ENCODE measurements around the gene NMNAT2.
"Not testable (repeated sequence)": the region's sequence is repeated elsewhere in the genome, so short reads cannot be mapped to it uniquely, and the experiment has no call there.

NMNAT2 gene

DNA sequence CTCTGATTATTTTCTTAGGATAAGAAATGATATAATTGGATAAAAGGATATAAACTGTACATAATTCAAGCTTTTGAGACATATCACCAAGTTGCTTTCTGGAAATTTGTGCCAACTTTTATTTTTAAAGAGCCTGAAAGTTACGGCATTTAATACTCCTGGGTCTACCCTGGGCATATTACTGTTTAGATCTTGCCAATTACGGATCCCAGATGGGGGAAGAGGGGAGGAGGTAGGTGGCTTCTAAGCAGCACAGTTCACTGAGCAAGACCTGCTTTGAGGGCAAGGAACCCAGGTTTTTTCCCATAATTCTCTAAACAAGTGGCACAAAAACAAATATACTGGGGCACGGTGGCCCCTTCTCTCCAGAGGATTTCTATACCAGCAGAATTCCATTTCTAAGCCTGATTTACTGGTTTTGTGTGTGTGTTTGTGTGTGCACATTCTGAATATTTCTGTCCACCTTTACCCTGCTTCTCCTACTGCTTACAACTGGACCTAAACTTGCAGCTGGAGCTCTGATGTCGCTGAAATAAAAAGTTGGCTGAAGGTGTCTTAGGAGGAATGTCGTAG, 155.5 kb downstream of the NMNAT2 start:
- DNase-seq (ENCODE audit: low read depth in 3 of 3), result no peak

DNA sequence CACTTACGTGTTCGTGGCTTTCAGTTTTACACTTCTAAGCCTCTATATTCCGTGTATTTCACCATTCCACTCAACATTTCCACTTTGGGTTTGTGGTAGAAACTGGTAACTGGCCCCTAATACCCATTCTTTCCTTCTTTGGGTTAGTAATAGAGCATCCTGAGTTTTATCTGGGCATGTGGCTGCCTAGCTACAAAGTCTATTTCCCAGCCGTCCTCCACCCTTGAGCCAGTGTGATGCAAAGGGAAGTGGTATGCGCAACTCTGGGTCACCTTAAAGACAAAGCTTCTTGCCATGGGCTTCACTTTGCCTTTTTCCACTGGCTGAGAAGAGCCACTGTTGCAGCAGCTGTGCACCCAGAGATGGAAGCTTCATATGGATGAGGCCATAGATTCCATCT, 158.3 kb downstream of the NMNAT2 start:
- DNase-seq (ENCODE audit: low read depth in 3 of 3), result no peak

DNA sequence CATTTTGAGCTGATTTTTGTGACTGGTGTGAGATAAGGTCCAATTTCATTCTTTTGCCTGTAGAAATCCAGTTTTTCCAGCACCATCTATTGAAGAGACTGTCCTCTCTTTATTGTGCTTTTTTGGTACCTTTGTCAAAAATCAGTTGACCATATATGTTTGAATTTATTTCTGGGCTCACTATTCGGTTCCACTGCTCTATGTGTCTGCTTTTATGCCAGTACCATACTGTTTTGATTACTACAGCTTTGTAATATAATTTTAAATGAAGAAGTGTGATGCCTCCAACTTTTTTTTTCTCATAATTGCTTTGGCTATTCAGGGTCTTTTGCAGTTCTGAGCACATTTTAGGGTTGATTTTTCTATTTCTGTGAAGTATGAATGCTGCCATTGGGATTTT, 163.1 kb downstream of the NMNAT2 start:
- no peak for DNase-seq (ENCODE audit: low read depth in 3 of 3)

DNA sequence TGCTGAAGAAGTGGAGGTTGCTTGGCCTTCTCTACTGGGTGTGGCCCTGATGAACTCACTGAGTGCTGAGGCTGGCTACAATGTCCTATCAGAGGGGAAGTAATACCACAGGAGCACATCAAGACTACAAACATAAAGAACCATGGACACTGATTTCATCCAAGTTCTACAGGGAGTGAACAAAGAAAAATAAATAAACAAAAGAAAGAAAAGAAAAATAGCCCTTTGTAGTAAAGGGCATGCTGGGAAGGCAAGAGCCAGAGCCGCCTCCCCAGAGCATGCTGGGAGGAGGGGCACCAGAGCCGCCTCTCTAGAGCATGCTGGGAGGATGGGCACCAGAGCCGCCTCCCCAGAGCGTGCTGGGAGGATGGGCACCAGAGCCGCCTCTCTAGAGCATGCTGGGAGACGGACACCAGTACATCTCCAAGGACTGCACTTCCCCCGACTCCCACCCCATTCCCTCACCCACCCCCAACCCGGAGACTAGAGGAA, 166.2 kb downstream of the NMNAT2 start:
- no peak for DNase-seq (ENCODE audit: low read depth in 3 of 3)

DNA sequence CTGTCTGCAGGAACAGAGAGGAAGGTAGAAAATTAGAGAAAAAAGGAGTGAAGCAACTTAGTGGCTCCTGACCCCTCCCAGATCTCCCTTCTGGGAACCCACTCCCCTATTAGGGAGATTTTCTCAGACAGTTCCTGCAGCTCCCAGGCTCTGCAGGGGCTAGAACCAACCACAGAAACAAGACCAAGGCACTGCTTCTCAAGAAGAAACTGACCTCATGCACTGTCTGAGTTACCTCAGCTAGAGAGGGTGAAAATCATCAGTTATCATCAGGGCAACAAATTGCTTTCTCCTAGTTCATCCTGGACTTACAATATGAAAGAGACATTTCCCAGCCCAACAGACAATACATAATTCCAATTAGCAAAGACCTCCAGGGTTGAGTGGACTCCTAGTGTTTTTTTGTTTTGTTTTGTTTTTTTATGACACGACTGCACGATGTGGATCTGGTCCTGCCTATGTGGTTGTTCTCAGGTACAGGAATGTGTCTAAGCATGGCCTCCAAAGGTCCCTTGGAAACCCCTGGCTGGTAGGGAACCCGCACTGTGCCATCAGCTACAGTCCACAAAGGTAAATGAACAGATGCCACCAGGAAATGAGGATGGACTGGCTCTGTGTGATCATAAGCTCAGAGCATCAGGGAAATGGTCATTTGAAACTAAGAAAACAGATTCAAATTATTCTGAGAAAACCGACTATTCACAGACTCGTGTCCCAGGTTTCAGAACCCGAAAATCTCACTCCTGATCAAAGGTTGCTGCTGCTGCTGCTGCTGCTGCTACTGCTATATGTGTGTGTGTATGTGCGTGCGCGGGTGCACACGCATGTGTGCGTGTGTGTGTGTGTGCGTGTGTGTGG, 166.8 kb downstream of the NMNAT2 start:
- DNase-seq (ENCODE audit: low read depth in 3 of 3), result no peak

DNA sequence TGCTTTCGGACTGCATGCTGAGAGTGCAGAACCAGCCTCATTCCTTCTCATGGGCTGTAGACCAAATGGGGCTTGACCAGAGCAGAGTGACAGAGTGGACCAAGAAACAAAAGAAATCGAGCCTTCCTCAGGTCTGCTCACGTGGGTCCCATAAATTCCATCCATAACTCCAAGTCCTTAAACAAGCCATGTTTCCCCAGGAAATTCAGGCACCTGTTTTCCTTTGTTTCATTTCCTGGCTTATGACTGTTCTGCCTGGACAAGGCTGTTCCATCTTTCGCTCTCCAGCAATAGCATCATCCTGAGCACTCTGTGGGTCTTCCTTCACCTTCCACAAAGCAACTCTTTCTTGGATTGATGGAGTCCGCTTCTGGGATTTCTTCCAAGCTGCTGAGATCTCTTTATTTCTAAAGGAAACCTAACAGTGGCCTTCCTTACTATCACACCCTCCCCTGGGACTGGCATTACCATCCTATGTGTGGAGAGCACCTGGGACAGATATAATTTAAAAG, 168.2 kb downstream of the NMNAT2 start:
- no peak for DNase-seq (ENCODE audit: low read depth in 3 of 3)

DNA sequence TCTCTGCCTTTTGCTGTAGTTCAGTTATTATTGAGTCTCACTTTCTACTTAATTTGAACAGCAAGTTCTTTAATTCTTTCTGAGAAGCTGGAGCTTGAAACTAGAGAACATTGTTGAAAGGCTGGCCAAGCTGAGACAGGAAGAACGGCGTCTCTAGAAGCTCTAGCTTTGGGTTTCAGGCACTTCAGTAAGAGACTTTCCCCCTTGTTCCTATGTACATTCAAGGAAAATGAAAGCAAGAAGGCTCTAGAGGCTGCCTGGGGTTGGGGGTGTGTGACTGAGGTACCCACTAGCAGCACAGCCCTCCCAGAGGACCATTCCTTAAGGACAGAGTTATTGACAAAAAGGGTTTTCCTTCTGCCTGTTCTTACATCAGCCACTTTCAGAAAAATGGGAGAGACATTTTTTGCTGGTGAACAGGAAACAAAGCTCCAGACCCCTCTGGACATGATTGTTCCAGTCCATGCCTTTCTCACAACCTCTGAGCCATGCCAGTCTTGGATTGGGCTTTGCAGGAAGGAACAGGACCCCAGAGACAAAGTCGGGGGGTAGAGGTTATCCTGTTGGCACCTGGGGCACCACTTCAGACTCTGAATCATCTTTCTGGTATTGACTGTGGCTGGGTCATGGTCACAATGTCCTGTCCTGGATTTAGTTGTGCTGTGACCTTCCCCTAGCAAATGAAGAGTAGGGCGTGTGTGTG, 169.0 kb downstream of the NMNAT2 start:
- DNase-seq (ENCODE audit: low read depth in 3 of 3), result no peak

DNA sequence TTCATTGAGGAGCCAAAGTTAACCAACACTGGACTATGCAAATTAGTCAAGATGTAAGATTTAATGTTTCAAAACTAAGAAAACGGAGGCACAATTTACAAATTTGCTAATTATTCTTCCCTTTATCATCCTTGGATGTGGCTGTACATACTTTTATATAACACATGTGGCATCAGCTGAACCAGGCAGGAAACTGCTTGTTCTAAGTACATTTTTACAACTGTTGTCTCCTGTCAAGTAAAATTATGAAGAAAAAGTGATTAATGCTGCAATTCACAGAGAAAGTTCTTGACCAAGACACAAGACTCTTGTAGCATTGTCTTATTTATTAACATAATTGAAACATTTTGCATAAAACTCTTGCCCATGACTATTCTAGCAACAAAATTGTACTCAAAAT, 170.2 kb downstream of the NMNAT2 start:
- DNase-seq (ENCODE audit: low read depth in 3 of 3), result no peak

DNA sequence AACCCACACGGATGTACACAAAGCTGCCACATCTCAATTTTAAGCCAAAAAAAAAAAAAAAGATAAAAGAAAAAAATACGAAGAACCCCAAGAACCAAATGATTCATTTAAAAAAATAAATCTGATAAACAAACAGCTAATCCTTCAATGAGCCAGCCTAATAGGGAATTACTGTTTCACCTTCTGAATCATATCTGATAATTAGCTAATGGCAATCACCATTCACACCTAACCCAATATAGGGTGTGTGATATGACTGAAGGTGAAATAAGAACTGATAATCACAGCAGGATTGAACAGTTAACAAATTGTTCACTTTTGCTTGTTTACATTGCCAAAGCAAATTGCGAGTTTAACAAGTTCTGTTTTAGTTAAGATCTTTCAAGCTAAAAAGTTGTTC, 170.7 kb downstream of the NMNAT2 start:
- DNase-seq (ENCODE audit: low read depth in 3 of 3), result no peak

DNA sequence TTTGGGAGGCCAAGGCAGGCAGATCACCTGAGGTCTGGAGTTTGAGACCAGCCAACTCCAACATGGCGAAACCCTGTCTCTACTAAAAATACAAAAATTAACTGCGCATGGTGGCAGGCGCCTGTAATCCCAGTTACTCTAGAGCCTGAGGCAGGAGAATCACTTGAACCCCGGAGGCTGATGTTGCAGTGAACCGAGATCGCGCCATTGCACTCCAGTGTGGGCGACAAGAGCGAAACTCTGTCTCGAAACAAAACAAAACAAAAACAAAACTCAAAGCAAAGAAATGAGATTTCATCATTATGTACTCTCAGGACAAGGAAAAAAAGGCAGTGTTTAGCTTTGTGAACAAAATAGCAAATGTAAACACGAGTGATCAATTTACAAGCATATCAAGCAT, 171.1 kb downstream of the NMNAT2 start:
- no peak for DNase-seq (ENCODE audit: low read depth in 3 of 3)

DNA sequence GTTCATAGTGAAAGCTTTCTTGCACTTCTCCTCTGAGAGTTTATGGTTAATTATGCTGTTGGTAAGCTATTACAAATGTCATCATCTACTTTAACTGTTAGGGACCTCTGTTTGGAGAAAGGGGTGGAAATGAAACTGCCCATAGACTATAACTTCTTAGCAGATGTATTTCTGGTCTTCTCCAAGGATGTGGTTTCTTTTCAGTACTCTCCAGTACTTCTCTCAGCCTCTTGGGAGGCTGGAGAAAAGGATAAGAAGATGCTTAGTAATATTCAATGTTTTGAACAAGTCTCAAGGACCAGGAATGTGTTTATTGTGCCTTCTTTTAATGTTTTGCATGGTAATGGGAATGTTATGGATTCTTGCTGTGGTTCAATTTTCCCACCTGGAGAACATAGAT, 171.7 kb downstream of the NMNAT2 start:
- DNase-seq (ENCODE audit: low read depth in 3 of 3), result no peak

DNA sequence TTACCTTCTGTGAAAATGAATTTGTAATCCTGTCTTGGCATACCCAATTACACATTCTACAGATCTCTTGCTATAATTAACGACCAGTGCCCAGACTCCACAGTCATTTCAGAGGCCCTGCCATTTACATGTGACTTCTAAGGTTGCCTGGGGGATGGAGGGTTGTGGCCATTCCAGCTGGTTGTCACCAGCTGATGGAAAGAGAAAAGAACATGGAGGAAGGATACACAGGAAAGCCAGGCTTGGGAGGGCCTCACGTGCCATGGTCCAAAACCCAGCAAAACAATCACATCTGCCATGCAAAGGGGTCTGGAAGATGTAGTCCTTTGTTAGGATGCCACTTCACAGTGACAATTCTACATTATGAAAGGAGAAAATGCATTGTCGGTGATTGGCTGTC, 172.8 kb downstream of the NMNAT2 start:
- no peak for DNase-seq (ENCODE audit: low read depth in 3 of 3)

DNA sequence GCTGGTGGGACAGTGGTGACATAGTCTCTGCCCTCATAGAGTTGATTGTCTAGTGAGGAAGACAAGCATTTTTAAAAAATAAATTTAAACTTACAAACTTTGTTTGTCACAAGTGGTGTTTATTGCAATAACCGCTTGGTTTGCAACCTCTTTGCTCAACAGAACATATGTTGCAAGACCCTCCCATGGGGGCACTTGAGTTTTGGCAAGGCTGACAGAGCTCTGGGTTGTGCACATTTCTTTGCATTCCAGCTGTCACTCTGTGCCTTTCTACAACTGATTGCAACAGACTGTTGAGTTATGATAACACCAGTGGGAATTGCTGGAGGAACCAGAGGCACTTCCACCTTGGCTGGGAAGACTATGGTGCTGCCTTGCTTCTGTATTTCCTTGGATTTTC, 173.7 kb downstream of the NMNAT2 start:
- DNase-seq (ENCODE audit: low read depth in 3 of 3), result no peak

DNA sequence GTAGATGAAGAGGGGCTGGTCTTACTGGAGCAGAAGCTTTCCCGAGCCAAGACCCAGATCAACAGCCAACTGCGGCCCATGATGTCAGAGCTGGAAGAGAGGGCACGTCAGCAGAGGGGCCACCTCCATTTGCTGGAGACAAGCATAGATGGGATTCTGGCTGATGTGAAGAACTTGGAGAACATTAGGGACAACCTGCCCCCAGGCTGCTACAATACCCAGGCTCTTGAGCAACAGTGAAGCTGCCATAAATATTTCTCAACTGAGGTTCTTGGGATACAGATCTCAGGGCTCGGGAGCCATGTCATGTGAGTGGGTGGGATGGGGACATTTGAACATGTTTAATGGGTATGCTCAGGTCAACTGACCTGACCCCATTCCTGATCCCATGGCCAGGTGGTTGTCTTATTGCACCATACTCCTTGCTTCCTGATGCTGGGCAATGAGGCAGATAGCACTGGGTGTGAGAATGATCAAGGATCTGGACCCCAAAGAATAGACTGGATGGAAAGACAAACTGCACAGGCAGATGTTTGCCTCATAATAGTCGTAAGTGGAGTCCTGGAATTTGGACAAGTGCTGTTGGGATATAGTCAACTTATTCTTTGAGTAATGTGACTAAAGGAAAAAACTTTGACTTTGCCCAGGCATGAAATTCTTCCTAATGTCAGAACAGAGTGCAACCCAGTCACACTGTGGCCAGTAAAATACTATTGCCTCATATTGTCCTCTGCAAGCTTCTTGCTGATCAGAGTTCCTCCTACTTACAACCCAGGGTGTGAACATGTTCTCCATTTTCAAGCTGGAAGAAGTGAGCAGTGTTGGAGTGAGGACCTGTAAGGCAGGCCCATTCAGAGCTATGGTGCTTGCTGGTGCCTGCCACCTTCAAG, 174.8 kb downstream of the NMNAT2 start:
- DNase-seq (ENCODE audit: low read depth in 3 of 3), result no peak

DNA sequence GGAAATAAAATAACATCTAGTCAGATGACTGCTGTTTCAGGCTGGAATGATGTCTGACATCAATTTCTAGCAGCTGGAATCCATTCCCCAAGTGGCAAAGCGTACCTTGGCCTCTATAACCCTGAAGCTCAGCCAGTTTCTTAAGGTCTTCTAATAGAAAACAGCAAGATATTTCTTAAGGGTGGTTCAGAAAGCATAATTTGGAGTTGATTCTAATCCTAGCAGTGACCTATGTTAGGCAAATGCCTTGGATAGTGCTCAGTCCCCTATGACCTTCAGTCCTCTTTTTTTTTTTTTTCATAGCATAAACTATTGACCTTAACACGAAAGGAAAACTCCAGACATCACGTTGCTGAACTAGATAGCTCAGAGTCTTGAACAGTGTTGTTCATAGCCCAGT, 175.6 kb downstream of the NMNAT2 start:
- no peak for DNase-seq (ENCODE audit: low read depth in 3 of 3)

DNA sequence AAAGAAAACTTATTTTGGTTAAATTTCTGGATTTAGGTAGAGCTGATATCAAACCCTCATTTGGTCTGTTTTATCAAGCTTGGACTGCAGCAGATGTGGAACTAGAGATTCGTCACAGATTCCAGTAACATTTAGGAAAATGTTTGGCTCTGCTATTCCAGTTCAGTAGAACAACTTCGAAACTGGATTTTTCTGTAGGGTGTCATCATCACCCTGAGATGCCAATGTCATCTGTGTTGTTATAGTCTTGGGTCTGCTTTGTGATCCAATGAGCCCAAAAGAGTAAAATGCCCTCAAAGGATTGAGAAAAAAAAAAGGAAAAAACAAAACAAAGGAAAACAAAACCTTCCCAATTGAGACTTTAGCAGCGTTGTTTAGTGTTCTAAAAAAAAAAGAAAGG, 176.7 kb downstream of the NMNAT2 start:
- no peak for DNase-seq (ENCODE audit: low read depth in 3 of 3)

DNA sequence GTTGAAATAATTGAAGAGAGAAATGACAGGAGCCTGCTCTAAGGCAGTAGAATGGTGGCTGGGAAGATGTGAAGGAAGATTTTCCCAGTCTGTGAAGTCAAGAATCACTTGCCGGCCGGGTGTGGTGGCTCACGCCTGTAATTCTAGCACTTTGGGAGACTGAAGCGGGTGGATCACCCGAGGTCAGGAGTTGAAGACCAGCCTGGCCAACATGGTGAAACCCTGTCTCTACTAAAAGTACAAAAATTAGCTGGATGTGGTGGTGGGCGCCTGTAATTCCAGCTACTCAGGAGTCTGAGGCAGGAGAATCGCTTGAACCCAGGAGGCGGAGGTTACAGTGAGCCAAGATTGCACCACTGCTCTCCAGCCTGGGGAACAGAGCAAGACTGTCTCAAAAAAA, 177.3 kb downstream of the NMNAT2 start:
- not testable (repeated sequence) for DNase-seq (ENCODE audit: low read depth in 3 of 3)

DNA sequence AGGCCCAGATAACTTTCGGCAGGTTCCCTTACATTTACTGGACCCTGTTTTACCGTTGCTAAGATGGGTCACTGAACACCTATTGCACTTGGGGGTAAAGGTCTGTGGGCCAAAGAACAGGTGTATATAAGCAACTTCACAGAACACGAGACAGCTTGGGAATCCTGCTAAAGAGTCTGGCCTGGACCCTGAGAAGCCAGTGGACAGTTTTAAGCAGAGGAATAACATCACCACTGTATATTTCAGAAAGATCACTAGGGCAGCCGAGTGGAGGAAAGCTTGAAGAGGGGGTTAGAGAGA, 177.7 kb downstream of the NMNAT2 start:
- DNase-seq (ENCODE audit: low read depth in 3 of 3), result no peak

DNA sequence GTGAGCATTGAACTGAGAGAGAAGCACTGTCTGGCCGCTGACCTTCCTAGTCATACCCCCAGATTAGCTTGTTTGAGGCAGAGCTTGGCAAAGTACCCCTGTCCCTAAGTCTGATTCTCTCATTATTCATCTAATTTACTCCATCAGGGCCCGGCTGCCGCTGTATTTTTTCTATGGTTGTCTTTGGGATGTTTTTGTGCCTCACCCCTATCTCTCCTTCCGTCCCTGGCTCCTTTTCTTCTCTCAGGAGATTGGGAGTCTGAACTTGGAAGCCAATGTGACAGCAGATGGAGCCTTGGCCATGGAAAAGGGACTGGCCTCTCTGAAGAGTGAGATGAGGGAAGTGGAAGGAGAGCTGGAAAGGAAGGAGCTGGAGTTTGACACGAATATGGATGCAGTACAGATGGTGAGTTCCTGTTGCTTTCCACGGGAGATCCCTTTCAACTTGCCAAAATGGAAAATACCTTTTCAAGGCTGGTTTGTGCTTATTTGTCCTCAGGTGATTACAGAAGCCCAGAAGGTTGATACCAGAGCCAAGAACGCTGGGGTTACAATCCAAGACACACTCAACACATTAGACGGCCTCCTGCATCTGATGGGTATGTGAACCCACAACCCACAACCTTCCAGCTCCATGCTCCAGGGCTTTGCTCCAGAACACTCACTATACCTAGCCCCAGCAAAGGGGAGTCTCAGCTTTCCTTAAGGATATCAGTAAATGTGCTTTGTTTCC, 178.2 kb downstream of the NMNAT2 start:
- no peak for DNase-seq (ENCODE audit: low read depth in 3 of 3)

DNA sequence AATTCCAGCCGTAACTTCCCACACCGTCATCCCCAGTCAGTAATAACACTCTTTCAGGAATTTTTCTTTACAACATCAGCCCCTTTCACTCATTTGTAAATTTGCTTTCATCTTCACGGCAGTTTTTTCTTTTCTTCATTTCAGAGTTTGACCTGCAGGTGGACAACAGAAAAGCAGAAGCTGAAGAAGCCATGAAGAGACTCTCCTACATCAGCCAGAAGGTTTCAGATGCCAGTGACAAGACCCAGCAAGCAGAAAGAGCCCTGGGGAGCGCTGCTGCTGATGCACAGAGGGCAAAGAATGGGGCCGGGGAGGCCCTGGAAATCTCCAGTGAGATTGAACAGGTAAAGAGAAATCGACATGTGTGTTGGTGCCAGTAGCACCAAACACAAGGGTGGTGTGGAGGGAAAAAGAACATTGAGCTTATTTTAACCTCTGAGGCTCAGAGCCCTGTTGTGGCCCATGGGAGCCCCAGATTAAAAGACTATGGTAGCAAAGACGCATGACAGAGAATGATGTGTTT, 178.9 kb downstream of the NMNAT2 start:
- no peak for DNase-seq (ENCODE audit: low read depth in 3 of 3)

DNA sequence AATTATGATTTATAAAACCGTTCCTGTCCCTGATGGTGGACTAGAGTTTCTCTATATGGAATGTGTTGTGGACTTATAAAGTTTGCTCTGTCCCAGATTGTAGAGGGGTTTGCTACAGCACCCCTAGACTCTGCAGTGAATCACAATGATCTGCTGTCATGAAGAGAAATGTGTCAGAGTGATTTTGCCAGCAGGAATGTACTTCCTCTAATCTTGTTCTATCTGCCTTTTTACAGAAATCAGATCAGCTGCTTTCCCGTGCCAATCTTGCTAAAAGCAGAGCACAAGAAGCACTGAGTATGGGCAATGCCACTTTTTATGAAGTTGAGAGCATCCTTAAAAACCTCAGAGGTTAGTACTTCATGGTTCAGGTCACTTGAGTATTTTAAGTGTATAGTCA, 180.1 kb downstream of the NMNAT2 start:
- no peak for DNase-seq (ENCODE audit: low read depth in 3 of 3)

Data from stimulated activated CD4-positive, alpha-beta T cell treated with anti-CD3 and anti-CD28 coated beads, TNF-alpha, amount 100 ng/mL, for 4 hours (primary cell).